ENCODE data around the gene RTTN. TPM values are rescaled to one million over a fixed set of nuclear protein-coding genes. Genes with fewer than 3 reads are reported as not detected.

RTTN gene
- total and polyA plus RNA-seq, 2 of the 13 experiments (the other 11 are each of a cell fraction or from before 2014, with no cell fraction given) = 5.4 to 18.7 TPM

DNA sequence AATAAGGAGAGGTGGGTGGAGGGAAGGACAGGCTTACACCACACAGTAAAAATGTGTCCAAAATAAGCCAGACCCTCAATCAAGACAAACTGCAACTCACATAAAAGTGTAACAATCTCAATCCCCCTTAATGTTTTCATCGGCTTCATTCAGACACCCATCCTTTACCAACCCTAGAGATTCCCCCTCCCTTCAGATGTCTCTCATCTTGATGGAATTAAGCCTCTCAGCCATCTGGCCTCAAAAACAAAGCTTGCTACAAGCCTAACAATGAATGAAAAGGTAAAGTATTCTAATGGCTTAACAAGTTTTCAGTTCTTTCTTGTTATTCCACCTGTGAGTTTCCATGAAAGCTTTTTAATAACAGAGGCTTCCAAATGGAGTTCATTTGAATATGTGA lies 5.2 kb downstream of the RTTN start (continued):
- TF ChIP-seq BORCS8-MEF2B (CRISPR knock-in tag; IDR thresholded peaks at IDR 0.05) = no peak
- TF ChIP-seq ZNF510 (CRISPR knock-in tag; IDR thresholded peaks at IDR 0.05; ENCODE audit: low read depth) = no peak
- TF ChIP-seq, protein P1, sequence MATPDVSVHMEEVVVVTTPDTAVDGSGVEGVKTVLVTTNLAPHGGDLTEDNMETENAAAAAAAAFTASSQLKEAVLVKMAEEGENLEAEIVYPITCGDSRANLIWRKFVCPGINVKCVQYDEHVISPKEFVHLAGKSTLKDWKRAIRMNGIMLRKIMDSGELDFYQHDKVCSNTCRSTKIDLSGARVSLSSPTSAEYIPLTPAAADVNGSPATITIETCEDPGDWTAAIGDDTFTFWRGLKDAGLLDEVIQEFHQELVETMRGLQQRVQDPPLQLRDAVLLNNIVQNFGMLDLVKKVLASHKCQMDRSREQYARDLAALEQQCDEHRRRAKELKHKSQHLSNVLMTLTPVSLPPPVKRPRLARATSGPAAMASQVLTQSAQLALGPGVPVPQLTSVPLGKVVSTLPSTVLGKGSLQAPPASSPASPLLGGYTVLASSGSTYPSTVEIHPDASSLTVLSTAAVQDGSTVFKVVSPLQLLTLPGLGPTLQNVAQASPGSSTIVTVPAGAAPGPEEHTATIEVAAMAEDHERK (CRISPR knock-in tag; IDR thresholded peaks at IDR 0.05; ENCODE audit: low read depth) = no peak

DNA sequence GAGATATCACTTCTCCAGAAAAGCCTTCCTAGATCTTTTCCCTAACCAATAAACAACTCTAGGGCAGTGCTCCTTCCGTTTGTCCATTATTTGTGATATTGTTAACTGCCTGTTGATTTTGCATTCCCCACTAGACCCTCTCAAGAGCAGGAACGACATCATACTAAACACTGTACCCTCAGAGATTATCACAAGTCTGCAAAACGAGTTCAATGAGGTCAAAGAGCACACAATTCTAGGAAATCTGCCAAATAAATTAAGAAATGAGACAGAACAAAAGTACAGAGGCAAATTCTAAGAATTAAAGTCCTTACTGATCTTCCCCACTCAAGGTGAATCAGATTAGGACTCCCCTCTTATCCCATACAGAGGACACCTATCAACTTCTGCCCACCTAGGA lies 7.6 kb downstream of the RTTN start:
- in situ Hi-C loops (cut with HindIII; ENCODE audit: extremely low pct_ligation_motif_present, low pct_unique_long_range_greater_than_20kb) = no loop called here
- Histone ChIP-seq H3K4me3 (replicated peaks in 1 of 3; ENCODE audit: insufficient read depth in 1 of 3, low read depth in 2 of 3, low read length in 3 of 3) (no peak overlapping the region), H3K9me3 (ENCODE audit: low read length) (no peaks in the 10 kb centered on the region), H3K27ac (ENCODE audit: extremely low read length, insufficient read depth, low read length) (no peak overlapping the region), H3K9ac (ENCODE audit: insufficient read depth, low read depth, low read length) (no peak overlapping the region), H4K20me1 (ENCODE audit: insufficient read depth, low read length) (no peaks in the 10 kb centered on the region), H3K79me2 (ENCODE audit: insufficient read depth, low read length) (no peaks in the 10 kb centered on the region), H3K4me1 (ENCODE audit: insufficient read depth, low read length) (no peaks in the 10 kb centered on the region), H3K36me3 (replicated peaks in 1 of 2; ENCODE audit: control insufficient read depth in 1 of 2, insufficient read depth in 2 of 2, low read length in 2 of 2) (peaks cover 4 to 56% of the 10 kb centered on the region in 2 experiments), H2AFZ (ENCODE audit: low read length) (no peak overlapping the region), H3K27me3 (ENCODE audit: control insufficient read depth in 1 of 2, insufficient read depth in 2 of 2, low read length in 2 of 2) (no peaks in the 10 kb centered on the region), H3K4me2 (ENCODE audit: low read depth, low read length) (no peak overlapping the region)
- POLR2A ChIA-PET = no interaction called here
- ATAC-seq = no peak
- no peak for TF ChIP-seq ZBTB3 (CRISPR knock-in tag; IDR thresholded peaks at IDR 0.05; ENCODE audit: borderline replicate concordance, low read depth)
- TF ChIP-seq, protein P2, sequence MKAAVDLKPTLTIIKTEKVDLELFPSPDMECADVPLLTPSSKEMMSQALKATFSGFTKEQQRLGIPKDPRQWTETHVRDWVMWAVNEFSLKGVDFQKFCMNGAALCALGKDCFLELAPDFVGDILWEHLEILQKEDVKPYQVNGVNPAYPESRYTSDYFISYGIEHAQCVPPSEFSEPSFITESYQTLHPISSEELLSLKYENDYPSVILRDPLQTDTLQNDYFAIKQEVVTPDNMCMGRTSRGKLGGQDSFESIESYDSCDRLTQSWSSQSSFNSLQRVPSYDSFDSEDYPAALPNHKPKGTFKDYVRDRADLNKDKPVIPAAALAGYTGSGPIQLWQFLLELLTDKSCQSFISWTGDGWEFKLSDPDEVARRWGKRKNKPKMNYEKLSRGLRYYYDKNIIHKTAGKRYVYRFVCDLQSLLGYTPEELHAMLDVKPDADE (CRISPR knock-in tag; IDR thresholded peaks at IDR 0.05) = no peak
- no peak for TF ChIP-seq REXO4 (CRISPR knock-in tag; IDR thresholded peaks at IDR 0.05; ENCODE audit: borderline replicate concordance)
- no peak for TF ChIP-seq ZNF446 (CRISPR knock-in tag; IDR thresholded peaks at IDR 0.05)
- no peak for TF ChIP-seq ATAD3A (CRISPR knock-in tag; IDR thresholded peaks at IDR 0.05)
- TF ChIP-seq SMC3 (IDR thresholded peaks at IDR 0.05; ENCODE audit: low read length) = no peak
- TF ChIP-seq RFX3 (CRISPR knock-in tag; IDR thresholded peaks at IDR 0.05) = no peak
- no peak for TF ChIP-seq PHF8 (CRISPR knock-in tag; IDR thresholded peaks at IDR 0.05)
- no peak for TF ChIP-seq NCOA1 (CRISPR knock-in tag; IDR thresholded peaks at IDR 0.05)
- intact Hi-C loops (cut with micrococcal nuclease; ENCODE audit: unreplicated experiment) = no loop called here
- CTCF ChIA-PET (ENCODE audit: low intra/inter-chr PET ratio, low total read pairs) = interaction anchor here (1.1 to 4.3 kb wide), 2 partner anchors 235 to 252 kb away, joined by 3 to 52 read pairs; no protein-coding TSS in a partner anchor
- no TSS peak for BruUV-seq (replicated peaks)
- DNase-seq (ENCODE audit: low spot score) = no peak
- no peak for FAIRE-seq
- 78% methylated on average over 3 of the region's 3 CpGs for WGBS (ENCODE audit: low lambda C conversion rate)
